HG02852 (cell line): Measurements from ENCODE around the gene GCFC2.
"Not testable (repeated sequence)": the region's sequence is repeated elsewhere in the genome, so short reads cannot be mapped to it uniquely, and the experiment has no call there.

Experiments used
- ATAC-seq: cut with Tn5 transposase; IDR thresholded peaks from one replicate; pipeline ENCODE4 v1.9.1; 2021; ENCODE audit warnings: mild to moderate bottlenecking, moderate library complexity; ENCODE audit not compliant: unreplicated experiment

GCFC2 gene

DNA sequence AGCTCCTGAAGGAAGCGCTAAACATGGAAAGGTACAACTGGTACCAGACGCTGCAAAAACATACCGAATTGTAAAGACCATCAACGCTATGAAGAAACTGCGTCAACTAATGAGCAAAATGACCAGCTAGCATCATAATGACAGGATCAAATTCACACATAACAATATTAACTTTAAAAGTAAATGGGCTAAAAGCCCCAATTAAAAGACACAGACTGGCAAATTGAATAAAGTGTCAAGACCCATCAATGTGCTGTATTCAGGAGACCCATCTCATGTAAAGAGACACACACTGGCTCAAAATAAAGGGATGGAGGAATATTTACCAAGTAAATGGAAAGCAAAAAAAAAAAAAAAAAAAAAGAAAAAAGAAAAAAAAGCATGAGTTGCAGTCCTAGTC, 27.3 kb downstream of the GCFC2 start:
- ATAC-seq: not testable (repeated sequence)

- ATAC-seq: no peak
Measured at GRCh38 chr2:75680402-75680801, 30.3 kb downstream of the GCFC2 start.

GRCh38 chr2:75679556-75679955, 31.2 kb downstream of the GCFC2 start:
- no peak for ATAC-seq

- ATAC-seq: no peak
Measured at GRCh38 chr2:75676464-75676863, 34.3 kb downstream of the GCFC2 start.

DNA sequence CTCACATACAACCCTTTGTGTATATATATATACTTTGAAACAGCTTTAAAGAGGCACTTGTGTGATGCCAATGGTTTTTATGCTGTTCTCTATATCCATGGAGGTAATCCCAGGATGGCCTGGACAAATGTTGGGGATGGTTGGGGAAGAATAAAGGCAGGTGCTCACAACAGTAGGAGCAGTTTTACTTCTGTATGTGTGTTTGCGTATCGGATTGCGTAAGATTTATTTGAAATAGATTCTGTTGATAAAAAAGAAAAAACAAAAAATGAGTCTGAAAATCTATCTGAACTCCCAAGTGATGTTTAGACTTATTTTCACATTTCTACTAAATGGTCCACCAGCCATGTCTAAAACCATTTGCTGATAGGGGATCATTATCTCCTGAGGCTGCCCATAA, 34.8 kb downstream of the GCFC2 start:
- no peak for ATAC-seq

DNA sequence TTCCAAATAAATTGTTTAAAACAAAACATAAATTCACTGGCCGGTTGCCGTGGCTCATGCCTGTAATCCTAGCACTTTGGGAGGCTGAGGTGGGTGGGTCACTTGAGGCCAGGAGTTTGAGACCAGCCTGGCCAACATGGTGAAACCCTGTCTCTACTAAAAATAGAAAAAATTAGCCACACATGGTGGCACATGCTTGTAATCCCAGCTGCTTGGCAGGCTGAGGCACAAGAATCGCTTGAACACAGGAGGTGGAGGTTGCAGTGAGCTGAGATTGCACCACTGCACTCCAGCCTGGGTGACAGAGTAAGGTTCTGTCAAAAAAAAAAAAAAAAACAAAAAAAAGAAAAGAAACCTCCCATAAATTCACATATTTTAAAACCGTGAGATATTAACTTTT, 35.3 kb downstream of the GCFC2 start:
- not testable (repeated sequence) for ATAC-seq

DNA sequence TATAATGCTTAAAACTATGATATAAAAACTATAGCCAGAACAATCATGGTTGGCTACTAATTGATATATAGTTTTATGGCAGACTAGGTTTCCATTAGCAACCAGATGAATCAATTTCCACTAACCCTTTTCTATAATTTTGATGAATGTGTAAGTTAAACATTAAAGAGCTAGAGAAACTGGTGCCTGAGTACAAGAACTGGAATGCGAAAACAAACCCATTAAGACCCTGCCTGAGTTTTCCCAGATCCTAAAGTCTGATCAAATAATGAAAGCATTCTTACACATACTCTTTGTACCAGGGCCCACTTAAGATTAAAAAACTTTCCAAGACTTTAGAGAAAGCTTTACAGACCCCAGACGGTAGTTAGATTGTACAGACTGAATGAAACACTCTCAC, 42.8 kb downstream of the GCFC2 start:
- no peak for ATAC-seq

- ATAC-seq: no peak
Measured at GRCh38 chr2:75666911-75667310, 43.8 kb downstream of the GCFC2 start.

GRCh38 chr2:75657798-75658197, 52.9 kb downstream of the GCFC2 start:
- no peak for ATAC-seq

DNA sequence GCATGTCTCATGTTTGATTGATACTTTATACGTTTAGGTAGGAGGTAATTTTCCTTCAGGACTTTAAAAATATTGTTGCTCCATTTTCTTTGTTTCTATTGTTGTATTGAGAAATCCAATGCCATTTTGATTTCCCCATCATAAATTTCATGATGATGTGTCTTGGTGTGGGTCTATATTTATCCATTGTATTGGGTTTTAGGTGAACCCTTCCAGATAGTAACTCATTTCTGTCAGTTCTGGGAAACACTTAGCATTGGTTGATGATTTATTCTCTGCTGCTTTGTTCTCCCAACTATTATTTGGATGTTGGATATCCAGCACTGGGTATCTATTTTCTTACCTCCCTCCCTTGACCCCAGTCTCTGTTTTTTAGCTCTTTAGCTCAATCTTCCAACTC, 54.2 kb downstream of the GCFC2 start:
- ATAC-seq: no peak

DNA sequence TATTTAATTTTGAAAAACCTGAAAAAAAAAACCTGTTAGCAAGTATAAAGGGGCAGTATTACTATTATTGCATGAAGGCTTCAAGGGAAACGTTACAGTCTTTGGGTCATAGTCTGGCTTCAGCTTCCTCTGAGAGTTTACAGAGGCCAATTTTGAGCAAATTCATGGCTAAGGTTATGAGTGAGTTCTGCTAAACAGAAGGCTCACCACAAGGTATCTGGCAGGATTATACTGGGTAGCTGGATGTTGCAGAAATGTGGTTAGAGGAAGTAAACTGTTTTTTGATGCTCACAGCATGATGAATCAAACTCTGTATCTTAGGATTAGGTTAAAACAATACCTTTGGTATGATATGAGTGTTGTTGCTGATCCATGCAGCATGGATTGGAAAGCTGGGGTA, 54.9 kb downstream of the GCFC2 start:
- no peak for ATAC-seq

DNA sequence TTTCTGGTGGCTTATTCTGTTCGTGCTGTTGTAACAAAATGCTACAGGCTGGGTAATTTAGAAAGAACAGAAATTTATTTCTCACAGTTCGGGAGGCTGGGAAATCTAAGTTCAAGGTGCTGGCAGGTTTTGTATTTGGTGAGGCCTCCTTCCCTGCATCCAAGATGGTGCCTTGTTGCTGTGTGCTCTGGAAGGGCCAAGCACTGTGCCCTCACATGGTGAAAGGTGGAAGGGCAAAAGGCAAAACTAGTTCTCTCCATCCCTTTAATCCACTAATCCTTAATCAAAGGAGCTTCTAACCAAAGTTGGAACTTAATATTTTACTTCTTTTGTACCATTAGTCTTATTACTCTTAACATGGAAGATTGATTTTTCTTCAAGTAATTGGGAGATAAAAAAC, 56.7 kb downstream of the GCFC2 start:
- ATAC-seq: no peak

DNA sequence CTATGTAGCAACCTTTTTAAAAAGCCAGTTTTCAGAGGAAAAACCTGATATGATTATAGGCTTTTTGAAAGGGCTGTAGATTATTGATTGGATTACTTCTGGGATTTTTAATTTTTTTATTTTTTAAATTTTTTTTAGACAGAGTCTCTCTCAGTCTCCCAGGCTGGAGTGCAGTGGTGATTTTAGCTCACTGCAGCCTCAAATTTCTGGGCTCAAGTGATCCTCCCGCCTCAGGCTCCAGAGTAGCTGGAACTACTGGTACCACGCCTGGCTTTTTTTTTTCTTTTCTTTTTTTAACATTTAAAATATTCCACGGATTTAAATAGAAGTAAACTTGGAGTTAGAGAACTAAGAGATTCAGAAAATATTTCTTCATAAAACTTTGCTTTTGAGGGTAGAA, 62.9 kb downstream of the GCFC2 start:
- no peak for ATAC-seq

GRCh38 chr2:75646583-75647425, 63.9 kb downstream of the GCFC2 start, which contains the start of gene MRPL19:
MRPL19 (plus strand) TSS chr2:75646783; CDS start chr2:75646808, 25 bp downstream.
- ATAC-seq: peak; percentile 97

DNA sequence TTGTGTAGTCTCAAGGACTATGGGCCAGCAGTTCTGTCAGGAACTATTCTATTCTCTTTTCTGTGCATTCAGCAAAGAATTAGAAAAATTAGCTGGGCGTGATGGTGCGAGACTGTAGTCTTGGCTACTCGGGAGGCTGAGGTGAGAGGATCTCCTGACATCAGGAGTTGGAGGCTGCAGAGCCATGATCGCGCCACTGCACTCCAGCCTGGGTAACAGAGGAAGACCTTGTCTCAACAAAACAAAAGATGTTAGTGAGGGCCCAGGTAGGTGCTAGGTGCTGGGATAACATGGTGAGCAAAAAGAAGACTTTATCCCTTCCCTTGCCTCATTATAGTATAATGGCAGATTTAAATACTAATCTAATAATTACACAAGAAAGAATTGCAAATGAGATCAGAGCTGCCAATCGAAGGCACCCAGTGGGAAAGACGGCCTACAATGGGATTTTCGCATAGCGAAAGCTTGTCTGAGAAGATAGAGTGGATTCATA, 64.6 kb downstream of the GCFC2 start:
- no peak for ATAC-seq

DNA sequence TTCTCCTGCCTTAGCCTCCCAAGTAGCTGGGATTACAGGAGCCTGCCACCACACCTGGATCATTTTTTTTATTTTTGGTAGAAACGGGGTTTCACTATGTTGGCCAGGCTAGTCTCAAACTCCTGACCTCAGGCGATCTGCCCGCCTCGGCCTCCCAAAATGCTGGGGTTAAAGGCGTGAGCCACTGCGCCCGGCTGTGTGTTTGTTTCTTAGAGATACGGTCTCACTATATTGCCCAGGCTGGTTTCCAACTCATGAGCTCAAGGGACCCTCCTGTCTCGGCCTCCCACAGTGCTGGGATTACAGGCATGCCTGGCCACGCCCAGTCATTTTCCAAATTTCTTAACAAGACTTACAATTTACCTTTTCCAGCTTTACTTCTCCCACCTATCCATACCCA, 65.1 kb downstream of the GCFC2 start:
- ATAC-seq: no peak

DNA sequence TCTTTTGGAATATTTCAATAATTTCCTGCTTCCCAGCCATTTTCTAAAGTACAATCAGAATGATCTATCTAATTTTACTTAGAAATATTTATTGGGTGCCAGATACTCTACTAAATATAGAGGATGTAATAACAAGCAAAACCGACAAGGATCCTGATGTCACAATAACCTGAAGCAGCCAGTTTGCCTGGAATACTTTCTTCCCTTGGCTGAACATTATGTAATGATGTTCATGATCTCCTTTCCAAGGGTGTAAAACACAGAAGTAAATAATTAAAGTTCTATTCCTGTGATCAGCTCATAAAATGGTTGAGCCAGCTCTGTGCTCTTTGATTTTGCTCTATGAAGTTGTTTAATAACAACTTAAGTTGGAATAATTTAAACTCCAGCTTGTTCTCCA, 66.7 kb downstream of the GCFC2 start:
- ATAC-seq: no peak

DNA sequence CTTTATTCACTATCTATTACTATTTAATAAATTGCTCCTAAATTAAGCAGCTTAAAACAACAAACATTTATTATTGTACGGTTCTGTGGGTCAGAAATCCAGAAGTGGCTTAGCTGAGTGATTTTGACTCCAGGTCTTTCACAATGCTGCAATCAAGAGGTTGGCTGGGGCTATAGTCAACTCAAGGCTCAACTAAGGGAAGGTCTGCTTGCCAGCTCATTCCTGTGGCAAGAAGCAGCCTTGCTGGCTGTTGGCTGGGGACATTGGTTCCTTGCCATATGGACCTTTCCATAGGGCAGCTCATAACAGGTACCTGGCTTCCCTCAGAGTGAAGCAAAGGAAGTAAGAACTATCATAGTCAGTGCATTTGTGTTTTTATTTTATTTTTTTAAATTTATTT, 69.1 kb downstream of the GCFC2 start:
- ATAC-seq: no peak

GRCh38 chr2:75640621-75641121, 70.0 kb downstream of the GCFC2 start:
- peak; percentile 99 for ATAC-seq

DNA sequence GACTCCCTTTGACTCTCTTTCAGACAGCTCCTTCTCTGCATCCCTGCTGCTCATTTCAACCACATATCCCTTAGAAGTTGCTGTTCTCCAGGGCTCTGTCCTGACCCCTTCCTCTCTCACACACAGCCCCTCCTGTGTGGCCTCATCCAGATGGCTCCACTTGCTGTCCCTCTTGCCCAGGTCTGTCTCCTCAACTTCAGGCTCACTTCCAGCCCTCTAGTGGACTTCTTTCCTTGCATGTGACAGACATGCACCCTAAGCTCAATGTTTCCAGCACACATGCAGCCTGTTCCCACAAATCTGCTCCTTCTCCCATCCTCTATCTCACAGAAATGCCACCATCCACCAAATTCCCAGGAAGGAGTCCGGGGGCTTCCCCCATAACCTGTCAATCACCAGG, 73.1 kb downstream of the GCFC2 start:
- ATAC-seq: no peak

- no peak for ATAC-seq
Measured at GRCh38 chr2:75634945-75635344, 75.8 kb downstream of the GCFC2 start.

DNA sequence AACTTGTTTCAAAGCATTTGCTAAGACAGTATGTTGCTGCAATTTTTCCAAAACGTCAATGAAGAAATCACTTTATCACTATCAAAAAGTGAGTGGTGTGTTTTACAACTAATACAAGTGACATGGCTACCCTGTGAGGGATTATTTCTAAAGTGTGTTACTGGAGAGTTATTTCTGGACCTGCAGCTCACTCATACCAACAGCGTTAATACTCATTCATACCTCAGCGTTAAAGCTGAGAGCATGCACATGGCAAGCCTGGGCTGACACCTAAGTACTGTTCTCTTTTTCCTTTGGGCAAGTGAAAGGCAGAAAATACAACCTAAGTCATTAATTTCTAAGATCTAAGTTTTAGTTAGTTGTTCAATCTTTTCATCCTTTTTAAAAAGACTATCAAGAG, 77.1 kb downstream of the GCFC2 start:
- no peak for ATAC-seq

- no peak for ATAC-seq
Measured at GRCh38 chr2:75632813-75633212, 77.9 kb downstream of the GCFC2 start.
